Glomerular endothelial cell (primary cell): ENCODE results near the gene CDC42BPB. TPM values are rescaled to one million over a fixed set of nuclear protein-coding genes. Genes with fewer than 3 reads are reported as not detected.
"Not testable (repeated sequence)": the region's sequence is repeated elsewhere in the genome, so short reads cannot be mapped to it uniquely, and the experiment has no call there.

Experiments
- DNase-seq: peaks from one replicate; pipeline ENCODE4 v3.0.0-alpha.2; 2011; ENCODE audit warnings: low read depth, low spot score; ENCODE audit errors: extremely low read depth
- total RNA-seq: library from RNA; depleted of rRNA; stranded (reverse); fragments of >200 nt; gene quantifications from 2 replicates; pipeline ENCODE4 v1.2.3, GENCODE V29; 2015

The CDC42BPB gene
- total RNA-seq, 1 donor from 2014 or later = 191 TPM

GRCh38 chr14:102930753-102931579 is 126.4 kb downstream of the CDC42BPB start:
- no peak for DNase-seq

- no peak for DNase-seq
Measured at GRCh38 chr14:102930138-102930752, 127.1 kb downstream of the CDC42BPB start.

- DNase-seq = no peak
Measured at GRCh38 chr14:102929241-102930137, 127.9 kb downstream of the CDC42BPB start.

GRCh38 chr14:102928412-102929240 is 128.7 kb downstream of the CDC42BPB start:
- DNase-seq = no peak

GRCh38 chr14:102927878-102928411 is 129.4 kb downstream of the CDC42BPB start:
- DNase-seq = no peak

GRCh38 chr14:102927346-102927877 is 129.9 kb downstream of the CDC42BPB start:
- no peak for DNase-seq

GRCh38 chr14:102926840-102927239 is 130.5 kb downstream of the CDC42BPB start:
- not testable (repeated sequence) for DNase-seq

GRCh38 chr14:102926104-102926503 is 131.2 kb downstream of the CDC42BPB start:
- DNase-seq = no peak

- no peak for DNase-seq
Measured at GRCh38 chr14:102925646-102926045, 131.7 kb downstream of the CDC42BPB start.

GRCh38 chr14:102924632-102925588 is 132.4 kb downstream of the CDC42BPB start:
- no peak for DNase-seq

GRCh38 chr14:102923925-102924486 is 133.3 kb downstream of the CDC42BPB start:
- DNase-seq = no peak

GRCh38 chr14:102923201-102923924 is 134.0 kb downstream of the CDC42BPB start:
- no peak for DNase-seq

- no peak for DNase-seq
Measured at GRCh38 chr14:102922490-102923200, 134.7 kb downstream of the CDC42BPB start, which contains the start of gene AMN. Gene AMN (plus strand): TSS chr14:102922663. CDS start chr14:102922689, 26 bp downstream.

GRCh38 chr14:102920998-102921304 is 136.4 kb downstream of the CDC42BPB start:
- DNase-seq = no peak

GRCh38 chr14:102920273-102920997 is 136.9 kb downstream of the CDC42BPB start:
- DNase-seq = no peak

- no peak for DNase-seq
Measured at GRCh38 chr14:102918438-102918837, 138.9 kb downstream of the CDC42BPB start.
